Glutamatergic neuron (in vitro differentiated cells): Measurements from ENCODE around the gene ZNF687. TPM values are rescaled to one million over a fixed set of nuclear protein-coding genes. Genes with fewer than 3 reads are reported as not detected.
A peak's percentile ranks its signal among the peaks of the same experiment; 100 is the strongest.

Experiments
- DNase-seq: peaks from one replicate; pipeline ENCODE4 v3.0.0; 2022
- H3K27ac Mint-ChIP-seq: one replicate; pipeline ENCODE4 v1.8.0; 2020; ENCODE audit warnings: mild to moderate bottlenecking, mixed read lengths, inconsistent platforms; ENCODE audit not compliant: unreplicated experiment
- H3K27me3 Mint-ChIP-seq: one replicate; pipeline ENCODE4 v1.8.0; 2020; ENCODE audit warnings: mild to moderate bottlenecking, moderate library complexity, mixed read lengths, inconsistent platforms; ENCODE audit not compliant: unreplicated experiment
- H3K36me3 Mint-ChIP-seq: one replicate; pipeline ENCODE4 v1.8.0; 2020; ENCODE audit warnings: mild to moderate bottlenecking, mixed read lengths, inconsistent platforms; ENCODE audit not compliant: unreplicated experiment
- H3K4me1 Mint-ChIP-seq: one replicate; pipeline ENCODE4 v1.8.0; 2020; ENCODE audit warnings: mild to moderate bottlenecking, low read depth, mixed read lengths, inconsistent platforms; ENCODE audit not compliant: unreplicated experiment
- H3K4me3 Mint-ChIP-seq: one replicate; pipeline ENCODE4 v1.8.0; 2020; ENCODE audit warnings: mild to moderate bottlenecking, mixed read lengths, inconsistent platforms; ENCODE audit not compliant: unreplicated experiment
- H3K9me3 Mint-ChIP-seq: one replicate; pipeline ENCODE4 v1.8.0; 2020; ENCODE audit warnings: mild to moderate bottlenecking, moderate library complexity, mixed read lengths, inconsistent platforms; ENCODE audit not compliant: unreplicated experiment
- total RNA-seq: library from RNA; stranded (reverse); fragmentation: NEBNext Ultra II Directional; extraction: Animal tissue kit (Norgen Biotek cat#: 25700); gene quantifications from one replicate; pipeline ENCODE4 v1.2.1, GENCODE V29; 2021; ENCODE audit not compliant: unreplicated experiment
- TF ChIP-seq, protein P1 (sequence below): fragments of 200-600 bp; sonication (generic); IDR thresholded peaks from one replicate; pipeline ENCODE4 v1.5.0; 2021; ENCODE audit not compliant: partially characterized antibody, unreplicated experiment

ZNF687 gene
- total RNA-seq, 1 donor from 2014 or later, result 34.4 TPM

DNA sequence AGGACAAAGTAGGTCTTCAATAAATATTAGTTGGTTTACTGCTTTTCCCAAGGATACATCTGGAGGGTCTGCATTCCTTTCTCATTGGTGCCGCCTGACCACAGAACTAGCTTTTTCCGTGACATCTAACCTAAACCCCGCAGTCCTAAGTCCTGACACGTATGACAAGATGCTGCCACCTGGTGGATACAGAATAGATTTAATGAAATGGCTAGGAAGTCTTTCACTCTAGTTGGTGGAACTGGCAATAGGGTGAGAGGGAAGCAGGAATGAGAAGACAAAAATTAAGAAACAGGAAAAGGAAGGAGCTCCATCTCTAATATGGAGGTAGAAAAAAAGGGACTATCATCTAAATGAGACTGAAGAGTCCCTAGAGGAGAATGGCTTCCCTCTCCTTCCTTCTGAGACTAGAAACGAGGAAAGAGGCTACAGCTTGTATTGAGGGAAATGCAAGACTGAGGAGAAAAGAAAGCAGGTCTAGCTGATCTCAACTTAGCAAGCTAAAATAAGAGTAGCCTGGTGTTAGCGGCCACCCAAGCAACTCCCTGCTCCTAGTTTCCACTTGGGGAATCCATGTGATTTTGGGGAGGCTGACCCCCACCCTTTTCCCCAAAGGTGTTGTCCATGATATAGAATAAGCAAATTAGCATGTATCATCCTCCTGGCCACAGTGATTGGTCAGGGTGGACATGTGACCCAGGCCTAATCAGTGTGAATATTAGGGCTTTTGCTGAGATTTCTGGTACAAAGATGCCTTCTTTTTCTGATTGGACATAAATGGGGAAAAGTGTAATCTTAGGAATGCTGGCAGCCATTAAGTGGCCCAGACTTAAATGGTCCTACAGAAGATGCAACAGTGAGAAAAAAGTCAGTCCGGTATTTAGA, 59.0 kb downstream of the ZNF687 start:
- peaks cover 3% of the 10 kb centered on the region for H3K9me3 Mint-ChIP-seq
- no peaks in the 10 kb centered on the region for H3K36me3 Mint-ChIP-seq
- no peak overlapping the region for H3K4me3 Mint-ChIP-seq
- peak overlapping the region; percentile 37 for H3K27ac Mint-ChIP-seq
- H3K27me3 Mint-ChIP-seq, result no peaks in the 10 kb centered on the region
- peak; percentile 23 for DNase-seq
- H3K4me1 Mint-ChIP-seq, result peaks cover 9% of the 10 kb centered on the region
- TF ChIP-seq, protein P1, sequence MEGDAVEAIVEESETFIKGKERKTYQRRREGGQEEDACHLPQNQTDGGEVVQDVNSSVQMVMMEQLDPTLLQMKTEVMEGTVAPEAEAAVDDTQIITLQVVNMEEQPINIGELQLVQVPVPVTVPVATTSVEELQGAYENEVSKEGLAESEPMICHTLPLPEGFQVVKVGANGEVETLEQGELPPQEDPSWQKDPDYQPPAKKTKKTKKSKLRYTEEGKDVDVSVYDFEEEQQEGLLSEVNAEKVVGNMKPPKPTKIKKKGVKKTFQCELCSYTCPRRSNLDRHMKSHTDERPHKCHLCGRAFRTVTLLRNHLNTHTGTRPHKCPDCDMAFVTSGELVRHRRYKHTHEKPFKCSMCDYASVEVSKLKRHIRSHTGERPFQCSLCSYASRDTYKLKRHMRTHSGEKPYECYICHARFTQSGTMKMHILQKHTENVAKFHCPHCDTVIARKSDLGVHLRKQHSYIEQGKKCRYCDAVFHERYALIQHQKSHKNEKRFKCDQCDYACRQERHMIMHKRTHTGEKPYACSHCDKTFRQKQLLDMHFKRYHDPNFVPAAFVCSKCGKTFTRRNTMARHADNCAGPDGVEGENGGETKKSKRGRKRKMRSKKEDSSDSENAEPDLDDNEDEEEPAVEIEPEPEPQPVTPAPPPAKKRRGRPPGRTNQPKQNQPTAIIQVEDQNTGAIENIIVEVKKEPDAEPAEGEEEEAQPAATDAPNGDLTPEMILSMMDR, result peak; percentile 73

Other genes starting within 250 kb of the ZNF687 start
- gene BNIPL, start 245.7 kb upstream of the ZNF687 start, total RNA-seq, result 1.4 TPM
- 1.8 TPM for gene C1orf56, start 234.5 kb upstream of the ZNF687 start, total RNA-seq
- gene CDC42SE1, start 222.7 kb upstream of the ZNF687 start, total RNA-seq, result 127 TPM
- gene MLLT11, start 221.9 kb upstream of the ZNF687 start, total RNA-seq, result 504 TPM
- gene GABPB2, start 211.5 kb upstream of the ZNF687 start, total RNA-seq, result 5.4 TPM
- 119 TPM for gene SEMA6C, start 135.7 kb upstream of the ZNF687 start, total RNA-seq
- gene TNFAIP8L2, start 125.7 kb upstream of the ZNF687 start, total RNA-seq, result not detected
- 21.9 TPM for gene LYSMD1, start 116.4 kb upstream of the ZNF687 start, total RNA-seq
- gene SCNM1, start 116.2 kb upstream of the ZNF687 start, total RNA-seq, result 44.2 TPM
- gene TMOD4, start 106.3 kb upstream of the ZNF687 start, total RNA-seq, result 0.76 TPM
- 125 TPM for gene VPS72, start 92.1 kb upstream of the ZNF687 start, total RNA-seq
- 79.4 TPM for gene PIP5K1A, start 83.7 kb upstream of the ZNF687 start, total RNA-seq
- gene PSMD4, start 27.6 kb upstream of the ZNF687 start, total RNA-seq, result 250 TPM
- 68.7 TPM for gene PI4KB, start 45.1 kb downstream of the ZNF687 start, total RNA-seq
- 64.4 TPM for gene RFX5, start 65.0 kb downstream of the ZNF687 start, total RNA-seq
- gene SELENBP1, start 90.4 kb downstream of the ZNF687 start, total RNA-seq, result 2.9 TPM
- 234 TPM for gene PSMB4, start 117.3 kb downstream of the ZNF687 start, total RNA-seq
- 146 TPM for gene POGZ, start 177.2 kb downstream of the ZNF687 start, total RNA-seq
- gene CGN, start 229.1 kb downstream of the ZNF687 start, total RNA-seq, result 2.0 TPM